WI38 (cell line): Measurements from ENCODE around the gene AACS.
"Not testable (repeated sequence)": the region's sequence is repeated elsewhere in the genome, so short reads cannot be mapped to it uniquely, and the experiment has no call there.

ENCODE experiments used
- H3K4me3 ChIP-seq: 2 replicates; pipeline ENCODE4 v1.5.1; 2011; ENCODE audit warnings: low read depth, mild to moderate bottlenecking, control low read depth, low read length
- TF ChIP-seq, protein P1 (sequence below): IDR thresholded peaks from 2 replicates; pipeline ENCODE4 v1.5.1; 2012; ENCODE audit warnings: low read depth, mild to moderate bottlenecking, control low read depth, low read length

Gene AACS

GRCh38 chr12:125134576-125134975 lies 69.3 kb downstream of the AACS start:
- TF ChIP-seq, protein P1, sequence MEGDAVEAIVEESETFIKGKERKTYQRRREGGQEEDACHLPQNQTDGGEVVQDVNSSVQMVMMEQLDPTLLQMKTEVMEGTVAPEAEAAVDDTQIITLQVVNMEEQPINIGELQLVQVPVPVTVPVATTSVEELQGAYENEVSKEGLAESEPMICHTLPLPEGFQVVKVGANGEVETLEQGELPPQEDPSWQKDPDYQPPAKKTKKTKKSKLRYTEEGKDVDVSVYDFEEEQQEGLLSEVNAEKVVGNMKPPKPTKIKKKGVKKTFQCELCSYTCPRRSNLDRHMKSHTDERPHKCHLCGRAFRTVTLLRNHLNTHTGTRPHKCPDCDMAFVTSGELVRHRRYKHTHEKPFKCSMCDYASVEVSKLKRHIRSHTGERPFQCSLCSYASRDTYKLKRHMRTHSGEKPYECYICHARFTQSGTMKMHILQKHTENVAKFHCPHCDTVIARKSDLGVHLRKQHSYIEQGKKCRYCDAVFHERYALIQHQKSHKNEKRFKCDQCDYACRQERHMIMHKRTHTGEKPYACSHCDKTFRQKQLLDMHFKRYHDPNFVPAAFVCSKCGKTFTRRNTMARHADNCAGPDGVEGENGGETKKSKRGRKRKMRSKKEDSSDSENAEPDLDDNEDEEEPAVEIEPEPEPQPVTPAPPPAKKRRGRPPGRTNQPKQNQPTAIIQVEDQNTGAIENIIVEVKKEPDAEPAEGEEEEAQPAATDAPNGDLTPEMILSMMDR, result no peak
- no peak overlapping the region for H3K4me3 ChIP-seq

DNA sequence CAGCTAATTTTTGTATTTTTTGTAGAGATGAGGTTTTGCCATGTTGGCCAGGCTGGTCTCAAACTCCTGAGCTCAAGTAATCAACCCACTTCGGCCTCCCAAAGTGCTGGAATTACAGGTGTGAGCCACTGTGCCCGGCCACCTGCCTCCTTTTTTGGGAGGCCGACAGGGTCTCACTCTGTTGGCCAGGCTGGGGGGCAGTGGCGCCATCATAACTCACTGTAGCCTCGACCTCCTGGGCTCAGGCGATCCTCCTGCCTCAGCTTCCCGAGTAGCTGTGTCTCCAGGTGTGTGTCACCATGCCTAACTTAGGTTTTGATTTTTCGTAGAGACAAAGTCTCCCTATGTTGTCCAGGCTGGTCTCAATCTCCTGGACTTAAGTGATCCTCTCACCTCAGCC lies 70.7 kb downstream of the AACS start:
- TF ChIP-seq, protein P1, result no peak
- H3K4me3 ChIP-seq, result no peak overlapping the region

GRCh38 chr12:125136702-125137101 lies 71.5 kb downstream of the AACS start:
- no peak overlapping the region for H3K4me3 ChIP-seq
- TF ChIP-seq, protein P1, result no peak

DNA sequence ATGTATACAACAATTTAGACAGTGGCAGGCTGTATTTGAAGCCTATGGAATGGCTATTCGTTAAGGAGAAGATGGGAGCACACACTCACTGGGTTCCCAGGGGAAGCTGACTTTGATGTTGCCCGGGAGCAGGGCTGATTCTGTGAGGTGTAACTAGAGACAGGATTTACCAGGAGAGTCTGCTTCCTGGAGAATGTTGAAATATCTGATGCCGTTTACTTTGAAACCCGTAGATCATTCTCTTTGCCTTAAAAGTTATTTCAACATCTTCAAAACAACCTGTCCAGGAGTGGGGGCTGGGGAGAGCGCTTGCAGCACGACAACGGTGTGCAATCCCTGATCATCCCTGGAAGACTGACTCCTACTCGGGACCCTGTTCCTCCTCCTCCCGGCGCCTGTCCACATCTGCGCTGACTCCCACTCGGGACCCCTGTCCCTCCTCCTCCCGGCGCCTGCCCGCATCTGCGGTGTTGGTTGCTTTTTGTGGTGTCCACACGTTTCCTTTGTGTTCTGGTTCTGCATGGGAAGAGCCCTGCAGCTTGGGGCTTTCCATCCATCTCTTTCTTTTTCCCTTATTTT lies 72.6 kb downstream of the AACS start:
- no peak overlapping the region for H3K4me3 ChIP-seq
- TF ChIP-seq, protein P1, result no peak

DNA sequence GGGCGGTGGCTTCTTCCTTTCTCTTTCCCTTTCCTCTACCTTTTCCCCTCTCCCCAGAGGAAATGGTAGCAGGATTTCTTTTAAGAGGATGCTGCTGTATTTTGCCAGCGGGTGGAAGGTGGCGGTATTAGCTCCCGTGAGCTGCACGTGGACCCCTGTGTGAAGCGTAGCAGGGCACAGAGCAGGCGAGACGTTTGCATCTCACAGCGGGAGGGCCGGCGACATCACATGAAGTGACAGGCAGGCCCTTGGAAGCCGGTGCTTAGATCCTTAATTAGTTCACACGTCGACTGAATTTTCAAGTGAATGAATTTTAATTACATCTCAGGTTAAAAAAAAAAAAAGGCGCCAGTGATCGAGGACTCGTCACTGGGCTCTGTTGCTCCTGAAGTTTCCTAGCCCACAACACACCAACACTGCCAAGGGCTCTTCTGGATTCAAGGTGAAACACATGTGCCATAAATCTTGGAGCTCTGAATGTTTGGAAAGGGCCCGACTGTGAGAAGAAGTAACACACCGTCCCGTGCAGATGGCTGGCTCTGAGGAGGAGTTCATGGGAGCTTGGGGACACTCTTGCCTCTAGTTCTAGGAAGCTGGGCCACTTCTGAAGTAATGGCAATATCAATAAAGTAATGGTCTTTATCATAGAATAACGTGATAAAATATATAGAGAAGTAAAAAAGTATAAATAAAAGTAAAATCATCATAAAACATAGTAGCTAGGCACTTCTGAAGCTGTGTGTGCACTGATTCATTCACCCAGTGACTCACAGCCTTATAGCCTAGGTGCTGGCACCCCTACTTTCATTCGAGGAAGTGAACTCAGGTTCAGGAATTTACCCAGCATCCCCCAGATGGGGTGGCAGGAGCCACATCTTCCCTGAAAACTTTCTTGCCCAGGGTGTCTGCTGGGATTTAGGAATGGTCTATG lies 75.3 kb downstream of the AACS start:
- no peak overlapping the region for H3K4me3 ChIP-seq
- TF ChIP-seq, protein P1, result no peak

DNA sequence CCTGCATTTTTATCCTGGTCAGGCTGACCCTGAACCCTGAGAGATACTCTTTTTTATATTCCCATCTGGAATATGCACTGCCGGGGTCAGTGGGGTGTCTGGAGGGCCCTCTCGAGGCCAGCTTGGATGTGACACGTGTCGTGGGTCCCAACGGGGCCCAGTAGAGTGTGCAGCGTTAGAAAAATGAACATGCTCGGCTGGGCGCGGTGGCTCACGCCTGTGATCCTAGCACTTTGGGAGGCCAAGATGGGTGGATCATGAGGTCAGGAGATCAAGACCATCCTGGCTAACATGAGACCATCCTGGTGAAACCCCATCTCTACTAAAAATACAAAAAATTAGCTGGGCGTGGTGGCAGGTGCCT lies 76.0 kb downstream of the AACS start:
- H3K4me3 ChIP-seq, result not testable (repeated sequence)

GRCh38 chr12:125142601-125143000 lies 77.4 kb downstream of the AACS start:
- TF ChIP-seq, protein P1, result no peak
- no peak overlapping the region for H3K4me3 ChIP-seq
